SJCRH30 (cell line): ENCODE results near the gene PLCB1. TPM values are rescaled to one million over a fixed set of nuclear protein-coding genes. Genes with fewer than 3 reads are reported as not detected.
A peak's percentile ranks its signal among the peaks of the same experiment; 100 is the strongest.
"Not testable (repeated sequence)": the region's sequence is repeated elsewhere in the genome, so short reads cannot be mapped to it uniquely, and the experiment has no call there.

Source experiments
- DNase-seq, 2 experiments: peaks; one replicate each; pipeline ENCODE4 v3.0.0-alpha.2; 2015 to 2020
- H3K27ac ChIP-seq: fragments of 250-450 bp; sonication (Bioruptor Pico); 2 replicates; pipeline ENCODE4 v1.5.1; 2020; ENCODE audit warnings: mild to moderate bottlenecking, moderate library complexity
- H3K27me3 ChIP-seq: fragments of 250-450 bp; sonication (Bioruptor Pico); 2 replicates; pipeline ENCODE4 v1.5.1; 2020; ENCODE audit warnings: mild to moderate bottlenecking, moderate library complexity
- H3K36me3 ChIP-seq: fragments of 250-450 bp; sonication (Bioruptor Pico); 2 replicates; pipeline ENCODE4 v1.5.1; 2020; ENCODE audit warnings: mild to moderate bottlenecking, moderate library complexity
- H3K4me1 ChIP-seq: fragments of 250-450 bp; sonication (Bioruptor Pico); 2 replicates; pipeline ENCODE4 v1.5.1; 2020; ENCODE audit warnings: mild to moderate bottlenecking, moderate library complexity
- H3K4me3 ChIP-seq: fragments of 250-450 bp; sonication (Bioruptor Pico); 2 replicates; pipeline ENCODE4 v1.5.1; 2020; ENCODE audit warnings: mild to moderate bottlenecking, moderate library complexity
- H3K9me3 ChIP-seq: fragments of 250-450 bp; sonication (Bioruptor Pico); replicated peaks from 2 replicates; pipeline ENCODE4 v1.5.1; 2020; ENCODE audit warnings: mild to moderate bottlenecking, moderate library complexity
- total RNA-seq: library from RNA; depleted of rRNA; stranded (reverse); fragments of >200 nt; shearing (Covaris generic); gene quantifications from 2 replicates; pipeline ENCODE4 v1.2.3, GENCODE V29; 2014

PLCB1 gene
- total RNA-seq, 1 experiment from 2014 or later: 13.4 TPM

DNA sequence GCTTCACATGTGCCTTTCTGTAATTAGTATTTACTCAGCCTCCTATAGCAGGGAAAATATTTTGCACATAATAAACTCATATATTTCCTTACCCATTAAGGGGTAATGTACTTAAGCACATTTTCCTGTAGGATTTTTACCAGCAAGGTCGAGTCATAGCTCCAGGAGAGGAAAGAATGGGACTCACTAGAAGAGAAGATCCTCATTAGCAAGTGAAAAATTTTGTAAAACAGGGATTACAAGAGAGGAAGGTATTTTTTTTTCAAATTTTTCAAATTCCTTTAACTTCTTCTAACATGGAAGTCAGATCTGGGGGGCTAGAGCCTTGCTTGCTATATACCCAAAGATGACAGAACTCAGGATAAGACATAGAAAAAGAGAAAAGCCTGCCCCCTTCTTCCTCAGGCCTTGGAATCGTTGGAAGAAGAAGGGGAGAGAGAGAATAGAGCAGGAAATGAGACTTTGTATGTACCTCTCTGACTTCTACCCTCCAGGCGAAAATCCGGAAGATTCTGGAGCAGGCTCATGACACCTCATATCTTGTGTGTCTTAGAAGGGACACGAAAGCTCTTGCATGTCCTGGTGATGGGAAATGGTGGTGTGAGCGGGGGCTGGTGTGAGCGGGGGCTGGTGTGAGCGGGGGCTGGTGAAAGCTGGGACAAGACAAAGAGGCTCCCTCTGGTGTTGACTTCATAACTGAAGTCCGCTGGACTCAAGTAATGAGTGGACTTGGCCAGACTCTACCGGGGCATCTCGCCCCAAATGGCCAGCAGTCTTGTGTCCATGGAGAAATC, 679.9 kb downstream of the PLCB1 start:
- H3K27ac ChIP-seq: no peak overlapping the region
- H3K9me3 ChIP-seq: no peaks in the 10 kb centered on the region
- H3K4me3 ChIP-seq: no peak overlapping the region
- H3K4me1 ChIP-seq: no peaks in the 10 kb centered on the region
- no peak for DNase-seq
- H3K36me3 ChIP-seq: no peaks in the 10 kb centered on the region
- H3K27me3 ChIP-seq: no peaks in the 10 kb centered on the region

DNA sequence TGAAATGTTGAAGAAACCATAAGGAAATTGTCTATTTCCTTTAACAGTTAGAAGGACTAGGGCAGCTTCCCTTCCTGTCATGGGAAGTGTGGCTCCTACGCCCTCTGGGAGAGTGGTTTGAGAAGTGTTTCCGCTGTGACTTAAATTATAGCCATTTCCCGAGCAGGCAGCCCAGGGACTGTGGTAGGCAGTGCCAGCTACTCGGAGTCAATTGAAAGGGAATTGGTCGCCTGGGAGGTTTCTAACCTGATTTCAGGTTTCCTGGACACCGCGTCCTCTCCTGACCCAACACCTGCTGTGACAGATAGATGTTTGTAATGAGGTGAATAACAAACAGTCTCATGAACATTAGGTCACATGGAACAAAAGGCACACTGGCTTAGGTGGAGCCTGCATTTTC, 680.8 kb downstream of the PLCB1 start:
- no peak overlapping the region for H3K4me3 ChIP-seq
- H3K4me1 ChIP-seq: no peaks in the 10 kb centered on the region
- no peaks in the 10 kb centered on the region for H3K27me3 ChIP-seq
- no peaks in the 10 kb centered on the region for H3K9me3 ChIP-seq
- no peaks in the 10 kb centered on the region for H3K36me3 ChIP-seq
- H3K27ac ChIP-seq: no peak overlapping the region
- no peak for DNase-seq

DNA sequence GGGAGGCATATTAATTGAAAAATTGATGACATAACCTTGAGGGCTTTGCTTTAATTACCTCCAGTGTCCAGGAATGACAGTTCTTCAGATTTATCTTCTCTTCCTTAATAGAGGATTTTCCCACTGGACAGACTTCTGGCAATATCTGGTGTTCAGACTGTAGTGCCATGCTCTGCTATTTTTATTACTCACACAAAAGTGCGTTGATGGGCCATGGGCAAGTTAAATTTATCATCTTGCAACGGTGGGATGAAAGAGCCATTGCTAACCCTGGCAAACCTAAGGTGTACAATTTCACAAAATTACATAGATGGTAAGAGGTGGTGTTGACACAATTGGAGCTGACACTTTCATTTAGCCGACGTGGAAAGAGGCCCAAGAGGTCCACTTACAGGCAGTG, 683.1 kb downstream of the PLCB1 start:
- no peak overlapping the region for H3K4me3 ChIP-seq
- DNase-seq: no peak
- H3K9me3 ChIP-seq: no peaks in the 10 kb centered on the region
- H3K27me3 ChIP-seq: no peaks in the 10 kb centered on the region
- H3K4me1 ChIP-seq: no peaks in the 10 kb centered on the region
- no peak overlapping the region for H3K27ac ChIP-seq
- H3K36me3 ChIP-seq: no peaks in the 10 kb centered on the region

DNA sequence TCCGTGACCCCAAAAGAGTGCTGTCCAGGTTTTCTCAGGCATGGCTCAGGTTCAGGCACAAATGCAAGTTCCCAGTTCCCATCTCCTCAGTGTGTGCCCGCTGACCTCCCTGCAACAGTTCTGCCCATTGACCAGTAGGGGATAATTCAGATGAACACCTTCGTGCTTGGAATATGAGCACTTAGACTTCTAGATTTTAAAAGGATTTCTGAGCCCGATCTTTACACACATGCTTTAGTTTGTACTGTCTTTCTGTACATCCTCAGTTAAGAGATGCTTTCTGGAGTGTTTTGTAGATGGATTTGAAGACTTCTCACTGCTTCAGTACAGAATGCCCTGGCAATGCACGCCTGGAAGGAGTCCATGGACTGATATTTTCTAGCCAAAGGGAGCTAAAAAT, 697.2 kb downstream of the PLCB1 start:
- H3K36me3 ChIP-seq: no peaks in the 10 kb centered on the region
- H3K4me3 ChIP-seq: no peak overlapping the region
- H3K27me3 ChIP-seq: no peaks in the 10 kb centered on the region
- no peak overlapping the region for H3K27ac ChIP-seq
- no peak for DNase-seq
- no peaks in the 10 kb centered on the region for H3K4me1 ChIP-seq
- no peaks in the 10 kb centered on the region for H3K9me3 ChIP-seq

DNA sequence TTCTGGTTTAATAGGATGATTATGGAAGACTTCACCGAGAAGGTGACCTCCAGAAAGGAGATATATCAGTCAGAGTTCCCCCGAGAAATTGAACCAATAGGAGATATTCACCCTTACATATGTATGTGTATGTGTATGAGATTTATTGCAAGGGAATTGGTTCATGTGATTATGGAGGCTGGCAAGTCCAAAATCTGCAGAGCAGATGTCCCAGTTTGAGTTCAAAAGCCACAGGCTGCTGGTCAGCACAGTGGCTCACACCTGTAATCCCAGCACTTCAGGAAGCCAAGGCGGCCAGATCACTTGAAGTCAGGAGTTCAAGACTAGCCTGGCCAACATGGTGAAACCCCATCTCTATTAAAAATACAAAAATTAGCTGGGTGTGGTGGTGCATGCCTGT, 702.2 kb downstream of the PLCB1 start:
- H3K27ac ChIP-seq, H3K4me3 ChIP-seq, DNase-seq, H3K27me3 ChIP-seq, H3K9me3 ChIP-seq, H3K4me1 ChIP-seq, H3K36me3 ChIP-seq: not testable (repeated sequence)

DNA sequence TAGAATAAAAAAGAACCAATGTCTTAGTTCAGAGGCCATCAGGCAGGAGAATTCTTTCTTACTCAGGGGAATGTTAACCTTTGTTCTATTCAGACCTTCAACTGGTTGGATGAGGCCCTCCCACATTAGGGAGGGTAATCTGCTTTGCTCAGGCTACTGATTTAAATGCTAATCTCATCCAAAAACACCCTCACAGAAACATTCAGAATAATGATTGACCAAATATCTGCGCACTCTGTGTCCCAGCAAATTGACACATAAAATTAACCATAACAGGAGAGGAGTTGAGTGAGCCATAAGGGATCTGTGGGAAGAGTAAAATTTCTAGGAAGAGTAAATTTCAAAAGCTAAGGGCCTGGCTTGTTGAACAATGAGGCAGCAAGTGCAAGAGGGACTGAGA, 702.8 kb downstream of the PLCB1 start:
- no peaks in the 10 kb centered on the region for H3K9me3 ChIP-seq
- H3K27me3 ChIP-seq: no peaks in the 10 kb centered on the region
- H3K36me3 ChIP-seq: no peaks in the 10 kb centered on the region
- no peak overlapping the region for H3K4me3 ChIP-seq
- no peak overlapping the region for H3K27ac ChIP-seq
- H3K4me1 ChIP-seq: no peaks in the 10 kb centered on the region
- DNase-seq: no peak

DNA sequence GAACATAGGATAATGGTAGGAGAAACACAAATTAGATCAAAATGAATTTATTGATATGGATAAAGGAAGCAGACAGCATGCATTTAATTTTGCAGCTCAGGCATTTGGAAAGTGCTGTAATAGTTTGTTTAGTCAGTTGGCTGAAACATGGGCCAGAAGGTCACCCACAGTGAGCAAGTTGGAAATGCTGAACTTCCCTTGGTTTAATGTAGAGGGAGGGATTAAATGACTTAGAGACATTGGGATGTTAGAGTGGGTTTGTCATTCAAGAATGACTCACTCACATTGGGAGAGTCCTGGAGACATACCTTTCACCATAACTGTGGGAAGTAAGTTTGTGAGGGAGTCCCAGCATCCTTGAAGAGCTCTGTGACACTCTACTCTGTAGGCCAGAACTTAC, 705.3 kb downstream of the PLCB1 start:
- no peak overlapping the region for H3K4me3 ChIP-seq
- no peaks in the 10 kb centered on the region for H3K4me1 ChIP-seq
- H3K9me3 ChIP-seq: no peaks in the 10 kb centered on the region
- H3K36me3 ChIP-seq: no peaks in the 10 kb centered on the region
- no peak overlapping the region for H3K27ac ChIP-seq
- DNase-seq: no peak
- no peaks in the 10 kb centered on the region for H3K27me3 ChIP-seq

DNA sequence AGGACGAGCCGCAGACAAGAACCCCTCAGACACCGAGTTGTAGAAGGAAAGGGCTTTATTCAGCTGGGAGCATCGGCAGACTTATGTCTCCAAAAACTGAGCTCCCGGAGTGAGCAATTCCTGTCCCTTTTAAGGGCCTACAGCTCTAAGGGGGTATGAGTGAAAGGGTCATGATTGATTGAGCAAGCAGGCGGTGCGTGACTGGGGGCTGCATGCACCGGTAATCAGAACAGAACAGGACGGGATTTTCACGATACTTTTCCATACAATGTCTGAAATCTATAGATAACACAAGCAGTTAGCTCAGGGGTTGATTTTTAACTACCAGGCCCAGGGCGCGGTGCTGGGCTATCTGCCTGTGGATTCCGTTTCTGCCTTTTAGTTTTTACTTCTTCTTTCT, 710.5 kb downstream of the PLCB1 start:
- DNase-seq: no peak
- Histone ChIP-seq H3K36me3 (no peaks in the 10 kb centered on the region), H3K9me3 (no peaks in the 10 kb centered on the region), H3K27me3 (no peaks in the 10 kb centered on the region), H3K4me3 (no peak overlapping the region), H3K27ac (no peak overlapping the region), H3K4me1 (no peaks in the 10 kb centered on the region)

DNA sequence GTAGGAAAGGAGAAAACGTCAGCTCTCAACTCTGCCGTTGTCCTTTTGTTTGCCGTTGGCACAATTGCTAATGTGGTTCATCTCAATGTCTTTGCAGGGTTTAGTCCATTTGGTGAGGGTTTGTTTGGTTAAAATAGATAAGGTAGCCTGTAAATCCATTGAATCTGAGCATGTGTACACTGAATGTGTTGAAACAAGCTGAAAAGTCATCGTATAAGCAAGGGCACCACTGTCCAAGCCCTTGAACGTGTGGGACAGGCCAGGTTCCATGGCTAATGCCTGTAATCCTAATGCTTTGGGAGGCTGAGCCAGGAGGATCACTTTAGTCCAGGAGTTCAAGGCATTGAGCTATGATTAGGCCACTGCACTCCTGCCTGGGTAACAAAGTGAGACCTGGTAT, 712.1 kb downstream of the PLCB1 start:
- Histone ChIP-seq H3K9me3 (no peaks in the 10 kb centered on the region), H3K36me3 (no peaks in the 10 kb centered on the region), H3K4me1 (no peaks in the 10 kb centered on the region), H3K27ac (no peak overlapping the region), H3K4me3 (no peak overlapping the region), H3K27me3 (no peaks in the 10 kb centered on the region)
- no peak for DNase-seq

DNA sequence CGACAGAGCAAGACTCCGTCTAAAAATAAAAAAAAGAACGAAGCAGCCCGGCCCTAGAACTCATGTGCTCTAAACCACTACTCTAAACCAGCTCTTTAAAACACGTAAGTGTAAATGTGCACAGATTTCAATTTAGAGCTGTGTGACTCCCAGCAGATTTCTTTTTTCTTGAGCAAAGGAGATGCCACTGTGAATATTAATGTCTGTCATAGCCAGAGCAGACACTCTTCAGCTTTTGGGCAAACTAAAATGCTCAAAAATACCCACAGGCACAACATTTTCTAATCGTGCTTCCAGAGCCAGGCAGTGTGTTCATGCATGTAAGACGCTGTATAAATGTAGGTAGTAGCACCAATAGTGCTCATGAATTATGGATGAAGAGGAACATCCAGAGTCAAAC, 717.9 kb downstream of the PLCB1 start:
- Histone ChIP-seq H3K4me3 (no peak overlapping the region), H3K4me1 (no peaks in the 10 kb centered on the region; the same call in 1 of the 2 replicates), H3K27me3 (no peaks in the 10 kb centered on the region), H3K36me3 (no peaks in the 10 kb centered on the region), H3K27ac (no peak overlapping the region), H3K9me3 (no peaks in the 10 kb centered on the region)
- DNase-seq: no peak

DNA sequence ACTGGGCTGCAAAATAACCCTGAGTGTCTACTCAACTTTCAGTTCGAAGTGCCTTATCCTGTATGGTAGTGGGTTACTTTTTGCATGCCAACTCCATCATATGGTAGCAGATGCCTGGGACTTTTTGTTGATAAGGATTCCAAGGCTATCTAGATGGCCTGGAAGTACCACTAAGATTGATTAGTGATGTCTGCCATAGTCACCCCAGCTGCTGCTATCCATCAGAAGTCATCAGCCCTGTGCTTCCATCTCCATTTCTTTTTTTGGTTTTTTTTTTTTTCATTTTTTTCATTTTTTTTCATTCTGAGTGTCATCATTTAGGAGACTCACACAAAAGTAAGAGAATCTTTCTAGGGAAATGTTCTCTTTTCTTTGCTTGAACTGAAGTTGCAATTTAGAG, 719.4 kb downstream of the PLCB1 start:
- H3K36me3 ChIP-seq: no peaks in the 10 kb centered on the region
- H3K27me3 ChIP-seq: no peaks in the 10 kb centered on the region
- H3K4me1 ChIP-seq: no peaks in the 10 kb centered on the region; the same call in 1 of the 2 replicates
- H3K27ac ChIP-seq: no peak overlapping the region
- no peak overlapping the region for H3K4me3 ChIP-seq
- H3K9me3 ChIP-seq: no peaks in the 10 kb centered on the region
- DNase-seq: peak; percentile 63 to 73

DNA sequence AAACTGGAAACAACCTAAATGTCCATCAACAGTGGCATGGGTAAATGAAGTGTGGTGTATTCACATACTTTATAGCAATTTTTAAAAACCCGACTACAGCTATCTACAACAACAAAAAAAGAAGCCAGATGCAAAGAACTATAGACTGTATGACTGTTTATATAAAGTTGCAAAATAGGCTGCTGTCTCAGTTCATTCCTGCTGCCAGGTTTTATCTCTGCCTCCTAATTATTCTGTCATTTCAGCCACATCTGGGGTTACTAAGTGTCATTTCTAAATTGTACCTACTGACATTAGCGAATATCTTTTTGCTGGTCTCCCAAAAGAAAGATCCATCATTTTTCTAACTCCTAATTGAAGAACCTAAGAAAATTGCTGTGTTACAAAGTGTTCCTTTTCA, 719.9 kb downstream of the PLCB1 start:
- DNase-seq, H3K27me3 ChIP-seq, H3K27ac ChIP-seq, H3K9me3 ChIP-seq, H3K36me3 ChIP-seq, H3K4me1 ChIP-seq, H3K4me3 ChIP-seq: not testable (repeated sequence)

DNA sequence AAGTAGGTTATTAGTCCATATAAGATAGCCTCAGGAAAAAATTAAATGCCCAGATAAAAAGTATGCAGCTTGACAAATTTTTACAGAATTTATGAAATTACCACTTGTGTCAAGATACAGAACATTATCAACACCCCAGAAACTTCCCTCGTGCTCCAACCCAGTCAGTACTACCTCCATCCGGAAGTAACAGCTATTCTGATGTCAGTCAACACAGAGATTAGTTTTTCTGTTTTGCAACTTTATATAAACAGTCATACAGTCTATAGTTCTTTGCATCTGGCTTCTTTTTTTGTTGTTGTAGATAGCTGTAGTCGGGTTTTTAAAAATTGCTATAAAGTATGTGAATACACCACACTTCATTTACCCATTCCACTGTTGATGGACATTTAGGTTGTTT, 721.1 kb downstream of the PLCB1 start:
- H3K4me3 ChIP-seq, H3K27ac ChIP-seq, H3K4me1 ChIP-seq, DNase-seq, H3K36me3 ChIP-seq, H3K9me3 ChIP-seq, H3K27me3 ChIP-seq: not testable (repeated sequence)

DNA sequence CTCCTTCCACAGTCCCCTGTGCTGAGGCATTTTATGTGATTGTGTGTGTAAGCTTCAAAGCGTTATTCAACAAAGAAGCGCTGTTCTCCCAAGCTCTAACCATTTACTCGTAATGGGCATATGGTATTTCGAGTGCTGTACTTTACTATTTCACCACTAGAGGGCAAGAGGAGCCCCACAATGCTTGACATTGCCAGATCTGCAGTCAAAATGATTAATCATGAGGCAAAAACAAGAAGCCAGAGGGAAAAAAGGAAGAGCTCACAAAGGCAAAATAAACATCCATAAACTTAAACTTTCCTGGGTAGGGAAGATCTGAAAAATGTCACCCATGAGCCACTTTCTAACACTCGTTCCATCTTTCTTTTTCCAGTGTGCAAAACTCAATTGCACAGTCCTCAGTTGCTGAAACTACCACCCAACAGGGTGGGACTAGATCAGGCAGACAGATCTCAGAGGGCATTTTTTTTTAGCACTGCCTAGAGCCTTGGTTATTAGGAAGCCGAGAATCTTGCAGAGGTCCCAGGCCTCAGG, 721.8 kb downstream of the PLCB1 start:
- H3K27ac ChIP-seq: no peak overlapping the region
- peak; percentile 19 to 78 for DNase-seq
- no peak overlapping the region for H3K4me3 ChIP-seq

DNA sequence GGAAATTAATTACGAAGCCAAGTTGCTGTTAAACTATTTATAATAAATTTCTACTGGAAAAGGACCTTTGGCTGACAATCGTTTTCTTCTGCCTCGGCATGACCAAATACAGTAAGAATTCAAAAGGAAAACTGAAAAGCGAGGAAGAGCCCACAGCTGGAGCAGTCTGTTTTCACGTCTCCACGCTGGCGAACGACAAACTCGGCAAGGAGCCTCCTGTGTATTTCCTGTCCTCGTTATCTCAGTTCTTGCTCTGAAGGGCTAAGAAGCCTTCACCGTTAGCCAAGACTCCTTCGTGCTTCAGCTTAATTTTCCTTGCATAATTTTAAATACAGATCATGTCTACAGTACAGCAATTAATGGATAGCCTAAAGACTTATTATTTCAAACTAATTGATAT, 722.5 kb downstream of the PLCB1 start:
- no peaks in the 10 kb centered on the region for H3K27me3 ChIP-seq
- DNase-seq: no peak
- H3K36me3 ChIP-seq: no peaks in the 10 kb centered on the region
- no peaks in the 10 kb centered on the region; the same call in 1 of the 2 replicates for H3K4me1 ChIP-seq
- no peak overlapping the region for H3K4me3 ChIP-seq
- no peaks in the 10 kb centered on the region for H3K9me3 ChIP-seq
- H3K27ac ChIP-seq: no peak overlapping the region

More for the DNA sequence above, 721.8 kb downstream of the PLCB1 start:
- H3K27me3 ChIP-seq: no peaks in the 10 kb centered on the region
- no peaks in the 10 kb centered on the region for H3K9me3 ChIP-seq
- H3K36me3 ChIP-seq: no peaks in the 10 kb centered on the region
- no peaks in the 10 kb centered on the region; the same call in 1 of the 2 replicates for H3K4me1 ChIP-seq

DNA sequence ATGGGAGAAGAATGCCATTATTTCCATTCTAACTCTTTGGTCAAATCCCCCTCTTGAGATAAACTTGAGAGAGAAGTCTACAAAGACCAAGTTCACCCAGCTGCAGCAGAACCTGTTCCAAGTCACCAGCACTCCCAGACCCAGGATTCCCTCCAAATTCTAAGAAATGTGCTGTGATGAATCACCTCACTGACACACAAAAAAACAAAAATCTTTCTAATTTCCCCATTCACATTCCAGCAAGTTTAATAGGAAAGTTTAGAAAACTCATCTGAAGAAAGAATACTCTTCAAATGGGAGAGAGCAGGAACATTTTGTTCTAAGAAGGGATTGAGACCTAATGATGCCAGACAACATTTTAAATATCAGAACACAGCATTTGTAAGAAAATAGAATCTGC, 723.2 kb downstream of the PLCB1 start:
- Histone ChIP-seq H3K27ac (no peak overlapping the region), H3K4me3 (no peak overlapping the region), H3K27me3 (no peaks in the 10 kb centered on the region), H3K9me3 (no peaks in the 10 kb centered on the region), H3K36me3 (no peaks in the 10 kb centered on the region), H3K4me1 (no peaks in the 10 kb centered on the region; the same call in 1 of the 2 replicates)
- DNase-seq: no peak
